Adrenal gland (tissue), 12 donors: ENCODE results near the gene TEKTIP1. TPM values are rescaled to one million over a fixed set of nuclear protein-coding genes. Genes with fewer than 3 reads are reported as not detected.

Experiments
- DNase-seq, 7 donors: peaks; one replicate each; pipeline ENCODE4 v3.0.0-alpha.2; 2019 to 2020
- H3K27ac ChIP-seq, 5 donors: fragments of 200-600 bp; sonication (generic) in 4 of 5; 1 replicate in 3 of 5; 2 replicates in 2 of 5; pipeline versions ENCODE4 v1.5.1 to v1.8.0; 2016 to 2020; ENCODE audit warnings: mild to moderate bottlenecking in 1 of 5
- H3K27me3 ChIP-seq: fragments of 200-600 bp; 2 replicates; pipeline ENCODE4 v1.8.0; 2021
- H3K36me3 ChIP-seq, 2 donors: fragments of 200-600 bp; replicated peaks in 1 of 2; 1 replicate in 1 of 2; 2 replicates in 1 of 2; pipeline versions ENCODE4 v1.5.1 to v1.8.0; 2018 to 2022
- H3K4me1 ChIP-seq, 2 donors: fragments of 200-600 bp; replicated peaks in 1 of 2; 1 replicate in 1 of 2; 2 replicates in 1 of 2; pipeline versions ENCODE4 v1.5.1 to v1.8.0; 2018 to 2021
- H3K4me3 ChIP-seq, 4 donors: fragments of 200-600 bp; sonication (generic) in 3 of 4; one replicate each; pipeline ENCODE4 v1.5.1; 2016 to 2018
- H3K9me3 ChIP-seq, 3 donors: fragments of 200-600 bp; sonication (generic) in 1 of 3; replicated peaks in 1 of 3; 1 replicate in 2 of 3; 2 replicates in 1 of 3; pipeline versions ENCODE4 v1.5.1 to v1.8.0; 2016 to 2021
- POLR2A ChIP-seq, 2 donors: fragments of 450-650 bp; IDR thresholded peaks; one replicate each; pipeline ENCODE4 v1.6.1; 2017; ENCODE audit warnings: antibody characterized with exemption in 2 of 2, mild to moderate bottlenecking in 2 of 2, moderate library complexity in 1 of 2
- WGBS, 4 donors: extraction: QIAGEN DNeasy Blood & Tissue Kit in 2 of 4; methylation state at CpG; one replicate each; pipeline versions ENCODE4 v1.1.5 to v1.1.7; 2013 to 2017; 5-methylcytosine and 5-hydroxymethylcytosine counted together
- intact Hi-C, 2 donors: fragments of 100-400 bp; cut with DNase I; formaldehyde crosslinking; loops; one replicate each; pipeline versions ENCODE4 v1.14.1 to v1.15.0; 2022 to 2023
- polyA plus RNA-seq, 3 donors: library from polyadenylated mRNA; stranded (reverse); fragments of 200-250 nt in 2 of 3; fragments of 350-450 nt in 1 of 3; fragmentation: Illumina TruSeq in 1 of 3; extraction: RNeasy Lipid Tissue Mini Kit (QIAGEN cat#74804) in 1 of 3; gene quantifications; one replicate each; pipeline ENCODE4 v1.2.3, GENCODE V29; 2013 to 2014
- total RNA-seq, 9 donors: library from RNA; depleted of rRNA in 4 of 9; stranded (reverse); fragments of >200 nt in 4 of 9; fragments of 120-200 nt in 1 of 9; fragmentation: NEBNext Ultra II Directional in 1 of 9; extraction: Animal tissue kit (Norgen Biotek cat#: 25700) in 1 of 9; gene quantifications; one replicate each; pipeline versions ENCODE4 v1.1.0 to v1.2.4, GENCODE V29; 2013 to 2023
- TF ChIP-seq, protein P1 (sequence below), 6 experiments: fragments of 450-650 bp in 4 of 6; fragments of 200-600 bp in 2 of 6; sonication (generic) in 1 of 6; IDR thresholded peaks; 1 replicate in 5 of 6; 2 replicates in 1 of 6; pipeline versions ENCODE4 v1.5.1 to v1.8.0; 2016 to 2021; ENCODE audit warnings: antibody characterized with exemption in 6 of 6, mild to moderate bottlenecking in 2 of 6, moderate library complexity in 1 of 6
- donor health status: healthy with polysubstance abuse.
- donor health status: Bipolar disorder and iron deficiency.
- donor health status: DM: yes; HTN: yes; CAD: no.
- donor health status: DM: no; HTN: no; CAD: no.
- donor health status: DM: no; HTN: no; CAD: no.
- donor health status: DM: yes; HTN: yes; CAD: no.

The TEKTIP1 gene
- total and polyA plus RNA-seq, 12 donors, result 0.68 to 3.6 (median 1.4) TPM; not detected in 5

GRCh38 chr19:3508771-3509535, 30.0 kb upstream of the TEKTIP1 start:
- intact Hi-C loops, result no loop called here
- Histone ChIP-seq H3K4me3 (no peak overlapping the region), H3K9me3 (no peaks in the 10 kb centered on the region), H3K36me3 (peaks cover 0 to 14% of the 10 kb centered on the region in 2 donors), H3K4me1 (peaks cover 46 to 52% of the 10 kb centered on the region in 2 donors), H3K27me3 (no peaks in the 10 kb centered on the region), H3K27ac (peak overlapping the region; percentile 2 to 91 (median 62))
- WGBS, 4 donors, result 78 to 82% (median 79%) methylated on average over 18 to 23 of the region's 23 CpGs
- DNase-seq, result peak in 1 of 7 donors; percentile 24
- TF ChIP-seq, protein P1, sequence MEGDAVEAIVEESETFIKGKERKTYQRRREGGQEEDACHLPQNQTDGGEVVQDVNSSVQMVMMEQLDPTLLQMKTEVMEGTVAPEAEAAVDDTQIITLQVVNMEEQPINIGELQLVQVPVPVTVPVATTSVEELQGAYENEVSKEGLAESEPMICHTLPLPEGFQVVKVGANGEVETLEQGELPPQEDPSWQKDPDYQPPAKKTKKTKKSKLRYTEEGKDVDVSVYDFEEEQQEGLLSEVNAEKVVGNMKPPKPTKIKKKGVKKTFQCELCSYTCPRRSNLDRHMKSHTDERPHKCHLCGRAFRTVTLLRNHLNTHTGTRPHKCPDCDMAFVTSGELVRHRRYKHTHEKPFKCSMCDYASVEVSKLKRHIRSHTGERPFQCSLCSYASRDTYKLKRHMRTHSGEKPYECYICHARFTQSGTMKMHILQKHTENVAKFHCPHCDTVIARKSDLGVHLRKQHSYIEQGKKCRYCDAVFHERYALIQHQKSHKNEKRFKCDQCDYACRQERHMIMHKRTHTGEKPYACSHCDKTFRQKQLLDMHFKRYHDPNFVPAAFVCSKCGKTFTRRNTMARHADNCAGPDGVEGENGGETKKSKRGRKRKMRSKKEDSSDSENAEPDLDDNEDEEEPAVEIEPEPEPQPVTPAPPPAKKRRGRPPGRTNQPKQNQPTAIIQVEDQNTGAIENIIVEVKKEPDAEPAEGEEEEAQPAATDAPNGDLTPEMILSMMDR (IDR thresholded peaks at IDR 0.05), result no peak
- TF ChIP-seq POLR2A (IDR thresholded peaks at IDR 0.05), result no peak

- Histone ChIP-seq H3K36me3 (peaks cover 0 to 14% of the 10 kb centered on the region in 2 donors), H3K4me1 (peaks cover 46 to 53% of the 10 kb centered on the region in 2 donors), H3K27me3 (no peaks in the 10 kb centered on the region), H3K9me3 (no peaks in the 10 kb centered on the region), H3K27ac (peak overlapping the region; percentile 2 to 91 (median 62)), H3K4me3 (no peak overlapping the region)
- TF ChIP-seq, protein P1 (IDR thresholded peaks at IDR 0.05), result no peak
- peak in 1 of 2 donors; percentile 73 for TF ChIP-seq POLR2A (IDR thresholded peaks at IDR 0.05)
- peak; percentile 77 to 93 (median 89) for DNase-seq
- intact Hi-C loops, result no loop called here
- 37 to 74% (median 56%) methylated on average over 9 to 15 of the region's 15 CpGs for WGBS, 4 donors
These were observed 29.4 kb upstream of the TEKTIP1 start for GRCh38 chr19:3509566-3509989.

DNA sequence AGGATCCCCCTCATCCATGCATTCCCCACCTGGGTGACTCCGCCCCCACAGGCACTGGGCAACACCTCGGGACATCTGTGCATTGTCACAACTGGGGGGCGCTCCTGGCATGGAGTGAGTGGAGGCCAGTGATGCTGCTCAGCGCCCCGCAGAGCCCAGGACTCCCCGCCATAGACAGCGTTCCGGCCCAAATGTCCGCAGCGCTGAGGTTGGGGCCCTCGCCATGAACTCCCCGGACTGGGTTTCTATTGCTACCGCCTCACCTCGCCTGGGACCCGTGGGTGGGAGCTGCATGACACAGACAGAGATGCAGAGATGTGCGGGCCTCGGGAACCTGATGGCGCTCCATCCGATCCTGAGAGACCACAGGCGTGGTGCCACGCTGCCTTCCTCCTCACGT, 28.2 kb upstream of the TEKTIP1 start:
- WGBS, 4 donors, result 78 to 90% (median 90%) methylated on average over 8 to 22 of the region's 22 CpGs
- DNase-seq, result peak in 1 of 7 donors; percentile 25
- Histone ChIP-seq H3K27me3 (no peaks in the 10 kb centered on the region), H3K36me3 (peaks cover 0 to 14% of the 10 kb centered on the region in 2 donors), H3K4me3 (no peak overlapping the region), H3K27ac (peak overlapping the region in 1 of 5 donors; percentile 91), H3K4me1 (peaks cover 40 to 47% of the 10 kb centered on the region in 2 donors), H3K9me3 (no peaks in the 10 kb centered on the region)
- intact Hi-C loops, result no loop called here
- TF ChIP-seq, protein P1 (IDR thresholded peaks at IDR 0.05), result no peak
- TF ChIP-seq POLR2A (IDR thresholded peaks at IDR 0.05), result no peak

DNA sequence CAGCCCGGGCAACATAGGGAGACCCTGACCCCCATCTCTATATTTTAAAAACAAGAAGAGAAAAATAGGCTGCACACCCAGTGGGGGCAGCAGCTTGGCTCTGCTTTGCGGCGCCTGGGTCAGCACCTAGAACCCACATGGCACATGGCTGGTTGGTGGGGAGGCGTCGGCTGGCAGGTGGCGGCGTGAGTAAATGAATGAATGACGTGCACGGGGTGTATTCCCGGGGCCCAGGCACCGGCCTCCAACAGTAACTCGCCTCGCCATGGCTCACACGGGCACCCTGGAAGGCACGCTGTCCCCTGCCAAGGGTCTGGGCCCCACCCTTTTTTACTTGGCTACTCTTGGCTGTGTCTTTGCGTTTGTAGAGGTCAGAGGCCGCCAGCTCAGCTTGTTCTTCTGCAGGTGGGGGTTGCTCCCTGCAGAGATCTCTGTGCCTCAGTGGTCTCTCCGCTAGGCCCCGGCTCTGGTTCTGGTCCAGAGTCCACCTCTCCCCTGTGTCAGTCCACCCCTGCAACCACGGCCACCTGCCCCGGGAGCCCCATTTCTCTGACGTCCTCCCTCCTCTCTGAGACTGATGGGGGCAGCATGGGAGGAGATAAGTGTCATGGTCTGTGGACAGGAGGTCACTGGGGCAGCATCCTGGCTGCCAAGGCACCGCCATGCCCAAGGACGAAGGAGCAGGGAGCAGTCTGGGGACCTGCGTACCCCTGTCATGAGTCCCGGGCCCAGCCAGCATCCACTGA, 27.3 kb upstream of the TEKTIP1 start:
- H3K9me3 ChIP-seq, result no peaks in the 10 kb centered on the region
- intact Hi-C loops, result no loop called here
- 60 to 72% (median 66%) methylated on average over 21 to 26 of the region's 26 CpGs for WGBS, 4 donors
- no peaks in the 10 kb centered on the region for H3K27me3 ChIP-seq
- TF ChIP-seq POLR2A (IDR thresholded peaks at IDR 0.05), result no peak
- TF ChIP-seq, protein P1 (IDR thresholded peaks at IDR 0.05), result no peak
- peaks cover 40 to 47% of the 10 kb centered on the region in 2 donors for H3K4me1 ChIP-seq
- no peak overlapping the region for H3K4me3 ChIP-seq
- H3K36me3 ChIP-seq, result peaks cover 0 to 14% of the 10 kb centered on the region in 2 donors
- H3K27ac ChIP-seq, result peak overlapping the region in 2 of 5 donors; percentile 72 to 75
- DNase-seq, result peak in 1 of 7 donors; percentile 26
